GM12801 (cell line): Measurements from ENCODE around the gene UROC1.

Experiments used
- TF ChIP-seq, protein P1 (sequence below): IDR thresholded peaks from one replicate; pipeline ENCODE4 v1.5.1; 2011; ENCODE audit warnings: control low read depth; ENCODE audit not compliant: insufficient read length; ENCODE audit errors: extremely low read depth

Gene UROC1

DNA sequence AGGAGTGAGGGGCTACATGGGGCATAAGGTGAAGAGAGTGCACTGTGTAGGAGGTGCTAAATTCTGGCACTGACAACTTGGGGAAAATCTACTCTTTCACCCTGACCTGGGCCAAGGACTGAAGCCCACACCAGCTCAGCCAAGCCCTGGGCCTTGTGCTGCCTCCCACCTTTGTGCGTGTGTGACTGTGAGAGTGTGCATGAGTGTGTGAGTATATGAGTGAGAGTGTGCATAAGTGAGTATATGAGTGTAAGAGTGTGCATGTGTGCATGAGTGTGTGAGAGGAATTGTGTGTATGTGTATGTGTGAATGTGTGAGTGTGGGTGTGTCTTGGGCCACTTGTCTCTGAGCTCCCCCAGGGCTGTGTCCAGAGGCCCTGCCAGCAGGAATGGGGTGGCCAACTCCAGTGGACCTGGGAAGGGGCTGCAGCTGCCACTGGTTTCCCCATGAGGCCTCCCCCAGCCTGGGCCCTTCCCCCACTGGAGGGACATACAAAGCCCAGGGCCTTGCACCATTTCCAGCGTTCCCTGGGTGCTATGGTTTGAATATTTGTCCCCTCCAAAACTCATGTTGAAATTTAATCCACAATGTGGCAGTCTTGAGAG lies 26.0 kb upstream of the UROC1 start:
- TF ChIP-seq, protein P1, sequence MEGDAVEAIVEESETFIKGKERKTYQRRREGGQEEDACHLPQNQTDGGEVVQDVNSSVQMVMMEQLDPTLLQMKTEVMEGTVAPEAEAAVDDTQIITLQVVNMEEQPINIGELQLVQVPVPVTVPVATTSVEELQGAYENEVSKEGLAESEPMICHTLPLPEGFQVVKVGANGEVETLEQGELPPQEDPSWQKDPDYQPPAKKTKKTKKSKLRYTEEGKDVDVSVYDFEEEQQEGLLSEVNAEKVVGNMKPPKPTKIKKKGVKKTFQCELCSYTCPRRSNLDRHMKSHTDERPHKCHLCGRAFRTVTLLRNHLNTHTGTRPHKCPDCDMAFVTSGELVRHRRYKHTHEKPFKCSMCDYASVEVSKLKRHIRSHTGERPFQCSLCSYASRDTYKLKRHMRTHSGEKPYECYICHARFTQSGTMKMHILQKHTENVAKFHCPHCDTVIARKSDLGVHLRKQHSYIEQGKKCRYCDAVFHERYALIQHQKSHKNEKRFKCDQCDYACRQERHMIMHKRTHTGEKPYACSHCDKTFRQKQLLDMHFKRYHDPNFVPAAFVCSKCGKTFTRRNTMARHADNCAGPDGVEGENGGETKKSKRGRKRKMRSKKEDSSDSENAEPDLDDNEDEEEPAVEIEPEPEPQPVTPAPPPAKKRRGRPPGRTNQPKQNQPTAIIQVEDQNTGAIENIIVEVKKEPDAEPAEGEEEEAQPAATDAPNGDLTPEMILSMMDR = no peak

DNA sequence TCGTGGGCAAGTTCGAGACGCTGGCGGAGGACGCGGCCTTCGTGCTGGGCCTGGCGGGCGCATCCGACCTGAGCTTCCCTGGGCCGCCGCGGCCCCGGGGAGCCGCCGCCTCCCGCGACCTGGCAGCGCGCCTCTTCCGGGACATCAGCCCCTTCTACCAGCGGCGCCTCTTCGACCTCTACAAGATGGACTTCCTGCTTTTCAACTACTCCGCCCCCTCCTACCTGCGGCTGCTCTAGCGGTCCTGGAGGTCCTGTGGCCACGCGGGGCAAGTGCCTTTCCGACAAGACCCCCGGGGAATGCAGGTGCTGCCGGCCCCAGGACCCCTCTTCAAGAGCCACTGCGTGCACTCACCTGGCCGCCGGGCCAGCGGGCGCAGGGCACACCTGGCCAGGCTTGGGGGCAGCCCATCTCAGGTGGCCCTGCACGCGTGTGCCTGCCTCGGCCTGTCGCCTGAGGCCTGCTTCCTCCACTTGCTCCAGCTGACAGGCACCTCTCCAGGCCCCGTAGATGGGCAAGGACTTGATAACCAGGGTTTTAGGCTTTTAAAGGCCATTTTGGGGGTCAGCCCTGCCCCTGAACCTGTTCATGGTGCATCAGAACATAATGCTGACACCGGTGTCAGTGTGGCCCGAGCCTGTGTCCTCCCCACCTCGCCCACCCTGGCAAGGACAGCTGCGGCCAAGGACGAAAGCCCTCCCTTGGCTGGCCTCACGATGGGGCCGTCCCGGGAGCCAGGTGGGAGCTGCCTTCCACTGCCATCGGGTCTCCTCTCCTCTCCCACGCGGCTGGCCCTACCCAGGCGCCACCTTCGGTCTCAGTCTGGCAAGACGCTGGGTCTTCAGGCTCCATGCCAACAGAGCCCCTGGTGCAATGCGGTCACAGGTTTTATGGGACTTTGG lies 25.0 kb upstream of the UROC1 start:
- TF ChIP-seq, protein P1 = no peak

DNA sequence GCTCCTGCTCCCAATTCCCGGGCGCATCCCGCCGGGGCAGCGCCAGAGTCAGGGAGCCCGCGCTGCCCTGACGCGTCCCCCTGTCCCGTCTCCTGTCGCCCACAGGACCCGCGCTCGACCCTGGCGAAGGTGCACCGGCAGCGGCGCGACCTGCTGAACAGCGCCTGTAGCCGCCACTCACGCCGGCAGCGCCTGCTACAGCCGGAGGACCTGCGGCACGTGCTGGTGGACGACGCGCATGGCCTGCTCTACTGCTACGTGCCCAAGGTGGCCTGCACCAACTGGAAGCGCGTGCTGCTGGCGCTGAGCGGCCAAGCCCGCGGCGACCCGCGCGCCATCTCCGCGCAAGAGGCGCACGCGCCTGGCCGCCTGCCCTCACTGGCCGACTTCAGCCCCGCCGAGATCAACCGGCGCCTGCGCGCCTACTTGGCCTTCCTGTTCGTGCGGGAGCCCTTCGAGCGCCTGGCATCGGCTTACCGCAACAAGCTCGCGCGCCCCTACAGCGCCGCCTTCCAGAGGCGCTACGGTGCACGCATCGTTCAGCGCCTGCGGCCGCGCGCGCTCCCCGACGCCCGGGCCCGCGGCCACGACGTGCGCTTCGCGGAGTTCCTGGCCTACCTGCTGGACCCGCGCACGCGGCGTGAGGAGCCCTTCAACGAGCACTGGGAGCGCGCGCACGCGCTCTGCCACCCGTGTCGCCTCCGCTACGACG lies 24.2 kb upstream of the UROC1 start:
- TF ChIP-seq, protein P1 = no peak

DNA sequence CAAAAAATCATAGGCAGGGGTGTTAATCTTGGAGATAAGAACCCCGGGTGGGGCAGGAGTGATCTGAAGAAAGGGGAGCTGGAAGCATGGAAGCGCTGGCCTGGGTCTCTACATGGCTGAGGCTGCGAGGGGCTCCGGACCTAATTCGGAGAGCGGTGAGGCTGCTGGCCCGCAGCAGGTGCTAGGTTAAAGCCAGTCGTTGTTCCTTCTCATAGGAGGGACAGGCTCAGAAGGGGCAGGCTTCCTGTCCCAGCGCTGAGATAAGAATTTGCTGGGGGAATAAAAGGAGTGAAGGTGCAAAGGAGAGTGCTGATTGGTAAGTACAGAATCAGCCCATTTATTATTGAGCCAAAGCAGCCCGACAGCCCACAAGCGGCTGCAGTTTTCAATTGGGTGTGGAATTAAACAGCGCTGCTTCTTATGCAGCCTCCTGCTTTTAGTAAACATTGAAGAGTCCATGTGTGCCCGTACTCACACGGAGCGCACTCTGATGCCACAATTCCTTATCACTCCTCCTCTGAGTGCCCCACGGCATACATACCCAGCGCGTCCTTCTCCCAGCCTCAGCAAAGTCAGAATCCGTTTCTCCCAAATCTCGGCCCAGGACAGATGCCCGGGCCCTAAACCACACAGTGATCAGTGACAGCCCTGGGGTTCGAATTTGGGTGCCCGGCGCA lies 23.5 kb upstream of the UROC1 start:
- TF ChIP-seq, protein P1 = no peak

DNA sequence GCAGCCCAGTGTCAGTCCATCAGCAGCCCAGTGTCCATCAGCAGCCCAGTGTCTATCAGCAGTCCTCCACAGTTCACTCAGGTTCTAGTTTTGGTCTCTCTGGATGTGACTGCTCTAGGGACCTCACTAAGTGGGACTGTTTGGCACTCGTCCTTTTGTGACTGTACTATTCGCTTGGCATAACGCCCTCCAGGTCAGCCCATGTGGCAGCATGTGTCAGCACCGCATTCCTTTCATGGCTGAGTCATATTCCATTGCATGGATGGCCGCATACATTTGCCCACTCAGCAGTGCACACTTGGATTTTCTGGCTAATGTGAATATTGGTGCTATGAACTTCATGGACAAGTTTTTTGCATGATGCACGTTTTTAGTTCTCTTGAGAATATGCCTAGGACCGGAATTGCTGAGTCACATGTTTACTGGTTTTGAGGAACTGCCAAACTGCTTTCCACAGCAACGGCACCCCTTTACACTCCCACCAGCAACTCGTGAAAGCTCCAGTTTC lies 22.8 kb upstream of the UROC1 start:
- TF ChIP-seq, protein P1 = no peak

DNA sequence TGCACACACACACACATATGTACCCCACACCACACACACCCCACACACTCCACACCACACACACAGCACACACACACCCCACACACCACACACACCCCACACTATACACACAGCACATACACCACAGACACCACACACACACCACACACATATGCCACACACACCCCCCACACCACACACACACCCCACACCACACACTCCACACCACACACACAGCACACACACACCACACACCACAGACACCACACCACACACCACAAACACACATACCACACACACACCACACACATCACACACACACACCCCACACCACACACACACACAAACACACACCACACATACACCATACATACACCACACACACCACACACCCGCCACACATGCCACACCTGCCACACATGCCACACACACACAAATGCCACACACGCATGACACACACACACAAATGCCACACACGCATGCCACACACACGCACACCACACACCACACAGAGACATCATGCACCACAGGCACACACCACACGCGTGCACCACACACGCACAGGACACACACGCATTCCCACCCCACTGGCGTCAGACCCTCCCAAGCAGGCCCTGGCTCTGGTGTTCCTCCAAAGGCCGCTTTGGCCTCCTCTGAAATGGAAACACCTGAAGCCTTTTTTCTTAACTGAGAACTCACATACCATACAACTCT lies 22.1 kb upstream of the UROC1 start:
- TF ChIP-seq, protein P1 = no peak

DNA sequence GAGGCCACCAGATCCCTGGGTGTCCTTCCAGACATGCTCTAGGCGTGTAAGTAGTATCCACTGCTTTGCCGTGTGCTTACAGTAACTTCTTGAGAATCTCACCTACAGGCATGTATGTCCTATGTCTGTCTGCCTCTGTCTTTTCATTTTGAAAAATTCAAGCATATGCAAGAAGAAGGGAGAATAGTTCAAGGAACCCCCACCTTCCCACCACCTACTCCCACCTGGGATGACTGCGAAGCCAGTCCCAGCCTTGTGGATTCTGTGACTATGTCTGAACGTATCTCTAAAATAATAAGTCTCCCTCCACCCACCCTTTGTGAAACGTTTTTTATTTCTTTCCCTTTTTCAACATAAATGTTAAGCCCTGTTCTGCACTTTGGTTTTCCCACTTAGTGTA lies 21.4 kb upstream of the UROC1 start:
- TF ChIP-seq, protein P1 = no peak
